ENCODE measurements around the gene KLHL35. TPM values are rescaled to one million over a fixed set of nuclear protein-coding genes. Genes with fewer than 3 reads are reported as not detected.
"Not testable (repeated sequence)": the region's sequence is repeated elsewhere in the genome, so short reads cannot be mapped to it uniquely, and the experiment has no call there.

KLHL35 gene
- polyA plus RNA-seq, 1 donor, result 5.7 TPM

DNA sequence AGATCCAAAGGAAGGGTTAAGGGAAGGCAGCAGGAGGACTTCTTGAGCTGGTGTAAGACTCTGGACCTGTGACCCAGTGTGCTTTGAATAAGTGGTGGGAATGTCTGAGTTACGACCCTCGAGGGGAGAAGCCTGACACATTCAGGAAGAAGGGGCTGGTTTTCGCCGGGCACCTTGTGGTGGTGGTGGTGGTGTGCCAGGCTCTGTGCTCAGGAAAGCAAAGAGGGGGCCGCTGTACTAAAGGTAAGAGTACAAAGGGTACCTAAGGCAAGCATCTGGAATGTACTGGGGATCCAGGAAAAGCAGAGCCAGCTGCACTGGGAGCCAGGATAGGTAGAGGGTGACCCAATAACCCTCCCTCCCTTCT, 6.3 kb downstream of the KLHL35 start:
- no peak for DNase-seq (ENCODE audit: low read depth)

GRCh38 chr11:75425422-75425821, 7.6 kb downstream of the KLHL35 start:
- DNase-seq (ENCODE audit: low read depth), result no peak

- no peak for DNase-seq (ENCODE audit: low read depth)
Measured at GRCh38 chr11:75424396-75424795, 8.6 kb downstream of the KLHL35 start.

DNA sequence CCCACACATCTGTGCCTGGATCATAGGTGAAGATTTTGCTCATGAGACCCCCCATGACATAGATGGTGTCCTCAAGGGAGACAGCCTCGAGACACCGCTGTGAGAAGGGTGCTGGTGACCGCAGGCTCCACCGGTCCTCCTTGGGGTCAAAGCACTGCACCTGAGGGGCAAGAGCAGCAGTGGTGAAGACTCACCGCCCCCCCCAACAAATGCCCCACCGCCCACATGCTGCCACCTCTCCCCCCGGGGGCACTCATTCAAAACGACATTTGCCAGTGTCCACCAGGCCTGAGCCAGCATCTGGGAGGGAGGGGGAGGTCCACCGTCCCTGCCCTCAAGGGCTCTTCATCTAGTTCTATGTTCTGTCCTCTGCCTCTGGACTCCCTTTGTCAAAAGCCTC, 9.3 kb downstream of the KLHL35 start:
- DNase-seq (ENCODE audit: low read depth), result no peak

GRCh38 chr11:75422248-75423231, 10.5 kb downstream of the KLHL35 start:
- no peak for DNase-seq (ENCODE audit: low read depth)

DNA sequence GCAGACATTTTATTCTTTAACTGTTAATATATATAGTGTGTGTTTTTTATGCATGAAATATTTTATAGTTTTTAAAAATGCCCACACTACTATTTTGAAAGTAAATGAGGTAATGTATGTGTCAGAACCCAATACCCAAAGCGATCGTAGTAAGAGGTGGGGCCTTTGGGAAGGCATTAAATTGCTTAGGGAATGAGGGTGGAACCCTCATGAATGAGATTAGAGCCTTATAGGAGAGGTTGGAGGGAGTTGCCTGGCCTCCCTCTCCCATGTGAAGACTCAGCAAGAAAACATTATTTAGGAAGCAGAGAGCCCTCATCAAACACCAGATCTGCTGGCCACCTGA, 11.1 kb downstream of the KLHL35 start:
- DNase-seq (ENCODE audit: low read depth), result no peak

- DNase-seq (ENCODE audit: low read depth), result no peak
Measured at GRCh38 chr11:75421035-75421602, 11.9 kb downstream of the KLHL35 start.

GRCh38 chr11:75420224-75421034, 12.6 kb downstream of the KLHL35 start:
- no peak for DNase-seq (ENCODE audit: low read depth)

GRCh38 chr11:75413864-75414263, 19.1 kb downstream of the KLHL35 start:
- DNase-seq (ENCODE audit: low read depth), result no peak

GRCh38 chr11:75413146-75413545, 19.9 kb downstream of the KLHL35 start:
- DNase-seq (ENCODE audit: low read depth), result not testable (repeated sequence)

DNA sequence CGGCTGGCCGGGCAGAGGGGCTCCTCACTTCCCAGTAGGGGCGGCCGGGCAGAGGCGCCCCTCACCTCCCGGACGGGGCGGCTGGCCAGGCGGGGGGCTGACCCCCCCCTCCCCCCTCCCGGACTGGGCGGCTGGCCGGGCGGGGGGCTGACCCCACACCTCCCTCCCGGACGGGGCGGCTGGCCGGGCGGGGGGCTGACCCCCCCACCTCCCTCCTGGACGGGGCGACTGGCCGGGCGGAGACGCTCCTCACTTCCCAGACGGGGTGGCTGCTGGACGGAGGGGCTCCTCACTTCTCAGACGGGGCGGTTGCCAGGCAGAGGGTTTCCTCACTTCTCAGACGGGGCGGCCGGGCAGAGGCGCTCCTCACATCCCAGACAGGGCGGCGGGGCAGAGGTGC, 23.0 kb downstream of the KLHL35 start:
- not testable (repeated sequence) for DNase-seq (ENCODE audit: low read depth)

DNA sequence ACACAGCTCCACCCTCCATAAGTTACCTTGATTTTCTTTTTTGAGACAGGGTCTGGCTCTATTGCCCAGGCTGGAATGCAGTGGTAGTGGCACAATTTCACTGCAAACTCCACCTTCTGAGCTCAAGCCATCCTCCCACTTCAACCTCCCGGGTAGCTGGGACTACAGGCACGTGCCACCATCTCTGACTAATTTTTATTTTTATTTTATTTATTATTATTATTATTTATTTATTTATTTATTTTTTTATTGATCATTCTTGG, 24.1 kb downstream of the KLHL35 start:
- DNase-seq (ENCODE audit: low read depth), result no peak

DNA sequence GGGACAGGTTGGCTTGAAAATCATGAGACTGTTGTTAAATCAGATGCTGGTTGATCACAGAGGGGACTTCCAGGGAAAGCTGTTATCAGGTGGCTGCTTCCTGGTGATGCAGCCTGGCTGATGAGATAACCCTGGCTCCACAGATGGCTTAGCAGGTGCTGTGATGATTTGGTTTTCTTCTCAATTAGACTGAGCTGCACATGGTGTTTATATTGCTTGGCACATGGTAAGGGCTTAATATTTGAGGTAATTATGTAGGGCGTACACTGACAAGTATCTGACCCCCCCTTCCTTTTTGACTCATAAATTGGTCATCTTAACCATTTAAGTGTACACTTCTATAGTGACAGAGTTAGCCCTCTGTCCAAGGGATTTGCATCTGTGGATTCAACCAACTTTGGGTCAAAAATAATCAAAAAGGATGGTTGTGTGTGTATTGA, 26.6 kb downstream of the KLHL35 start:
- no peak for DNase-seq (ENCODE audit: low read depth)

GRCh38 chr11:75403983-75404658, 28.9 kb downstream of the KLHL35 start:
- no peak for DNase-seq (ENCODE audit: low read depth)

GRCh38 chr11:75403037-75403436, 30.0 kb downstream of the KLHL35 start:
- DNase-seq (ENCODE audit: low read depth), result no peak

GRCh38 chr11:75402002-75402773, 30.8 kb downstream of the KLHL35 start:
- DNase-seq (ENCODE audit: low read depth), result no peak

- DNase-seq (ENCODE audit: low read depth), result no peak
Measured at GRCh38 chr11:75400146-75400865, 32.7 kb downstream of the KLHL35 start.

- peak; percentile 86 for DNase-seq (ENCODE audit: low read depth)
Measured at GRCh38 chr11:75399344-75400145, 33.5 kb downstream of the KLHL35 start, which contains the start of gene RPS3. Gene RPS3 (plus strand): TSS chr11:75399518. CDS start chr11:75399548, 30 bp downstream.

DNA sequence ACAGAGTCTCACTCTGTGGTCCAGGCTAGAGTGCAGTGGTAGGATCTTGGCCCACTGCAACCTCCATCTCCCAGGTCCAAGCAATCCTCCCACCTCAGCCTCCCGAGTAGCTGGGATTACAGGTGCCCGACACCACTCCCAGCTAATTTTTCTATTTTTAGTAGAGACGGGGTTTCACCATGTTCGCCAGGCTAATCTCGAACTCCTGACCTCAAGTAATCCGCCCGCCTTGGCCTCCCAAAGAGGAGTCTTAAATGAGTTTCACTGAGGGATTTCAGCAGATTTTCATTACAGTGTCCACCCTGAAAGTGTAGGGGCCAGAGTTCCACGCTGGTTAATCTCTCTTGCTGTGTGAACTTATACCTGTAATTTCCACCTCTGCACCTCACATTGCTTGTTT, 34.1 kb downstream of the KLHL35 start:
- DNase-seq (ENCODE audit: low read depth), result no peak

All from forelimb muscle (tissue), 1 donor.